HEK293 (cell line): ENCODE measurements around the gene PTPN3.

Experiments
- CTCF ChIA-PET: fragments of 350-600 bp; formaldehyde crosslinking; extraction: SDS; loops from one replicate; lab custom pipeline; 2021; ENCODE audit warnings: antibody characterized with exemption; lab: Yijun Ruan, JAX
- POLR2A ChIA-PET: fragments of 300-600 bp; formaldehyde crosslinking; extraction: SDS; loops from one replicate; lab custom pipeline; 2020; ENCODE audit warnings: antibody characterized with exemption, inconsistent platforms; lab: Yijun Ruan, JAX
- H3K27ac ChIP-seq: fragments of 200-500 bp; sonication (Bioruptor generic); 2 replicates; pipeline ENCODE4 v1.5.1; 2014; ENCODE audit warnings: low read depth, low read length, control low read depth, inconsistent platforms; ENCODE audit errors: extremely low read depth
- H3K36me3 ChIP-seq, 2 experiments: fragments of 200-500 bp in 1 of 2; sonication (Bioruptor generic) in 1 of 2; 1 replicate in 1 of 2; 2 replicates in 1 of 2; pipeline ENCODE4 v1.5.1; 2014 to 2017; ENCODE audit warnings: inconsistent platforms in 2 of 2, low read length in 2 of 2; ENCODE audit not compliant: control insufficient read depth in 2 of 2, insufficient read depth in 1 of 2
- H3K4me1 ChIP-seq: fragments of 200-500 bp; sonication (Bioruptor generic); 2 replicates; pipeline ENCODE4 v1.5.1; 2014; ENCODE audit warnings: mild to moderate bottlenecking, low read length, inconsistent platforms; ENCODE audit not compliant: control insufficient read depth, insufficient read depth
- H3K4me3 ChIP-seq: 2 replicates; pipeline ENCODE4 v1.5.1; 2011; ENCODE audit warnings: low read depth, mild to moderate bottlenecking, control low read depth, low read length, moderate library complexity
- H3K9me3 ChIP-seq: fragments of 200-500 bp; sonication (Bioruptor generic); 2 replicates; pipeline ENCODE4 v1.5.1; 2014; ENCODE audit warnings: low read depth, low read length, inconsistent platforms; ENCODE audit not compliant: control insufficient read depth, insufficient read depth
- GFI1B ChIP-seq: fragments of 450-650 bp; formaldehyde crosslinking; IDR thresholded peaks from 2 replicates; pipeline ENCODE4 v1.5.1; 2016; ENCODE audit warnings: missing biosample characterization, missing genetic modification characterization
- PRDM1 ChIP-seq: fragments of 450-650 bp; formaldehyde crosslinking; IDR thresholded peaks from 2 replicates; pipeline ENCODE4; 2016; ENCODE audit warnings: missing biosample characterization, missing genetic modification characterization
- REPIN1 ChIP-seq: fragments of 450-650 bp; formaldehyde crosslinking; IDR thresholded peaks from 2 replicates; pipeline ENCODE4 v1.5.1; 2017; ENCODE audit warnings: missing biosample characterization, missing genetic modification characterization, low read depth
- SCRT1 ChIP-seq: fragments of 450-650 bp; formaldehyde crosslinking; IDR thresholded peaks from 2 replicates; pipeline ENCODE4 v1.5.1; 2016; ENCODE audit warnings: missing biosample characterization, missing genetic modification characterization, borderline replicate concordance
- SP7 ChIP-seq: fragments of 450-650 bp; formaldehyde crosslinking; IDR thresholded peaks from 2 replicates; pipeline ENCODE4 v1.5.1; 2016; ENCODE audit warnings: missing biosample characterization, missing genetic modification characterization
- ZBTB1 ChIP-seq: fragments of 450-650 bp; formaldehyde crosslinking; IDR thresholded peaks from 2 replicates; pipeline ENCODE4 v1.5.1; 2016; ENCODE audit warnings: missing biosample characterization, missing genetic modification characterization
- ZBTB17 ChIP-seq: fragments of 450-650 bp; formaldehyde crosslinking; IDR thresholded peaks from 2 replicates; pipeline ENCODE4 v1.5.1; 2016; ENCODE audit warnings: missing biosample characterization, missing genetic modification characterization
- ZBTB48 ChIP-seq: fragments of 450-650 bp; formaldehyde crosslinking; IDR thresholded peaks from 2 replicates; pipeline ENCODE4 v1.5.1; 2016; ENCODE audit warnings: missing biosample characterization, missing genetic modification characterization
- ZEB2 ChIP-seq: fragments of 450-650 bp; formaldehyde crosslinking; IDR thresholded peaks from 2 replicates; pipeline ENCODE4 v1.5.1; 2016; ENCODE audit warnings: missing biosample characterization, missing genetic modification characterization
- ZNF112 ChIP-seq: fragments of 450-650 bp; formaldehyde crosslinking; IDR thresholded peaks from 2 replicates; pipeline ENCODE4 v1.5.0; 2017; ENCODE audit warnings: missing biosample characterization, missing genetic modification characterization
- ZNF140 ChIP-seq: fragments of 450-650 bp; formaldehyde crosslinking; IDR thresholded peaks from 2 replicates; pipeline ENCODE4 v1.5.1; 2016; ENCODE audit warnings: missing biosample characterization, missing genetic modification characterization
- ZNF146 ChIP-seq: fragments of 450-650 bp; formaldehyde crosslinking; IDR thresholded peaks from 2 replicates; pipeline ENCODE4 v1.5.1; 2016; ENCODE audit warnings: missing biosample characterization, missing genetic modification characterization
- ZNF16 ChIP-seq: fragments of 450-650 bp; formaldehyde crosslinking; IDR thresholded peaks from 2 replicates; pipeline ENCODE4 v1.5.1; 2016; ENCODE audit warnings: low read depth, missing biosample characterization, missing genetic modification characterization
- ZNF341 ChIP-seq: fragments of 450-650 bp; formaldehyde crosslinking; IDR thresholded peaks from 2 replicates; pipeline ENCODE4; 2016; ENCODE audit warnings: low read depth, missing biosample characterization, missing genetic modification characterization
- ZNF350 ChIP-seq: fragments of 450-650 bp; formaldehyde crosslinking; IDR thresholded peaks from 2 replicates; pipeline ENCODE4 v1.5.0; 2017; ENCODE audit warnings: missing biosample characterization, mild to moderate bottlenecking, missing genetic modification characterization
- ZNF366 ChIP-seq: fragments of 450-650 bp; formaldehyde crosslinking; conservative IDR thresholded peaks from 2 replicates; pipeline ENCODE4 v1.5.1; 2016; ENCODE audit warnings: missing biosample characterization, missing genetic modification characterization
- ZNF37A ChIP-seq: fragments of 450-650 bp; IDR thresholded peaks from 2 replicates; pipeline ENCODE4 v1.5.1; 2018; ENCODE audit warnings: missing biosample characterization, missing genetic modification characterization
- ZNF394 ChIP-seq: fragments of 450-650 bp; formaldehyde crosslinking; IDR thresholded peaks from 2 replicates; pipeline ENCODE4 v1.5.1; 2016; ENCODE audit warnings: missing biosample characterization, missing genetic modification characterization, mild to moderate bottlenecking, moderate library complexity, borderline replicate concordance
- ZNF501 ChIP-seq: fragments of 450-650 bp; formaldehyde crosslinking; IDR thresholded peaks from 2 replicates; pipeline ENCODE4 v1.5.1; 2016; ENCODE audit warnings: missing biosample characterization, missing genetic modification characterization
- ZNF596 ChIP-seq: fragments of 450-650 bp; IDR thresholded peaks from 2 replicates; pipeline ENCODE4 v1.5.0; 2018; ENCODE audit warnings: missing biosample characterization, mild to moderate bottlenecking, missing genetic modification characterization, moderate library complexity
- ZNF621 ChIP-seq: fragments of 450-650 bp; formaldehyde crosslinking; IDR thresholded peaks from 2 replicates; pipeline ENCODE4 v1.5.1; 2017; ENCODE audit warnings: missing biosample characterization, missing genetic modification characterization
- ZNF670 ChIP-seq: fragments of 450-650 bp; formaldehyde crosslinking; IDR thresholded peaks from 2 replicates; pipeline ENCODE4 v1.5.1; 2016; ENCODE audit warnings: missing biosample characterization, missing genetic modification characterization, low read depth
- ZNF677 ChIP-seq: fragments of 450-650 bp; IDR thresholded peaks from 2 replicates; pipeline ENCODE4 v1.5.0; 2018; ENCODE audit warnings: missing biosample characterization, mild to moderate bottlenecking, missing genetic modification characterization, moderate library complexity
- ZNF830 ChIP-seq: fragments of 450-650 bp; IDR thresholded peaks from 2 replicates; pipeline ENCODE4 v1.5.0; 2018; ENCODE audit warnings: missing biosample characterization, missing genetic modification characterization, low read depth, mild to moderate bottlenecking, moderate library complexity
- ZNF843 ChIP-seq: fragments of 450-650 bp; formaldehyde crosslinking; IDR thresholded peaks from 2 replicates; pipeline ENCODE4 v1.5.1; 2016; ENCODE audit warnings: missing biosample characterization, missing genetic modification characterization
- ZXDB ChIP-seq: fragments of 450-650 bp; formaldehyde crosslinking; IDR thresholded peaks from 2 replicates; pipeline ENCODE4 v1.5.1; 2016; ENCODE audit warnings: missing biosample characterization, missing genetic modification characterization
- TF ChIP-seq, protein P1 (sequence below): fragments of 450-650 bp; formaldehyde crosslinking; IDR thresholded peaks from 2 replicates; pipeline ENCODE4 v1.5.1; 2016; ENCODE audit warnings: missing biosample characterization, missing genetic modification characterization
- TF ChIP-seq, protein P2 (sequence below): fragments of 450-650 bp; formaldehyde crosslinking; IDR thresholded peaks from 2 replicates; pipeline ENCODE4 v1.5.1; 2016; ENCODE audit warnings: missing biosample characterization, missing genetic modification characterization
- TF ChIP-seq, protein P3 (sequence below): fragments of 450-650 bp; formaldehyde crosslinking; IDR thresholded peaks from 2 replicates; pipeline ENCODE4 v1.5.1; 2016; ENCODE audit warnings: missing biosample characterization, missing genetic modification characterization
- TF ChIP-seq, protein P4 (sequence below): fragments of 450-650 bp; formaldehyde crosslinking; IDR thresholded peaks from 2 replicates; pipeline ENCODE4 v1.5.1; 2016; ENCODE audit warnings: missing biosample characterization, missing genetic modification characterization
- TF ChIP-seq, protein P5 (sequence below): fragments of 450-650 bp; formaldehyde crosslinking; IDR thresholded peaks from 2 replicates; pipeline ENCODE4 v1.5.1; 2017; ENCODE audit warnings: missing biosample characterization, missing genetic modification characterization

Gene PTPN3

DNA sequence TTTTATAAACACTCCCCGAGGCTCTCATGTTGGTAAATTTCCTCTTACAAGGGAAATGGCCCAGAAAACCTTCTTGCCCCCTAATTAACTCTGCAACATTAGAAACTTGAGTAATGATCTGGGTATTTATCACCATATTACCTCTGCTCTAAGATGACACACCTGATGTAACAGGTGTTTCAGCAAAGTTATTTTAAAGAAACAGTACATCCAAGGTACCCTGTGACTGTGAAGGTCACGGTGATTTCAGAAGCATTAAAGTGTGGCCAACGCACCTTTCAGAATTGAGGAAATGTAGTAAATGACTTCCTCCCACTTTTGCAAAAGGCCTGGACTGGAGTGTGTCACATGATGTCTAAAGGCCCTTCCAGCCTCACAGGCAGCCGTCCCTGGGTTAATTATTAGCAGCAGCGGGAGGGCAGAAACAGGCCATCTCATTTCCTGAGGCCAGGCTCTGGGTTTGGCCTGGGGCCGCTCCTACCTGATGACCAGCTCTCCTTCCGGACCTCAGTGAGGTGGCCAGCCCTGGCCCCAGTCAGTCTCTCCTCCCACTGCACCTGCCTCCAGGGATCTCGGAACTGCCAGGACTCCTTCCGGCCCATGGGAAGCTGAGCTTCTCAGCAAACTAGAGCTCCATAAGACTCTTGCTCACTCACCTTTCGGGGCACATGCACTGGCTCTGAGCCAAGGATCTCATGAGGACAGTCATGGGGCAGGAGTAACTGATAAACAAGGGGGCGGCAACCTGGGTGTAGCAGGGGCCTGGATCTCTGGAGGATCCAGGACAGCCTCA, 20.7 kb downstream of the PTPN3 start:
- Histone ChIP-seq H3K36me3 (peaks cover 0 to 5% of the 10 kb centered on the region in 2 experiments; a peak in 1 of 3 replicates), H3K4me1 (peaks cover 34% of the 10 kb centered on the region), H3K27ac (peak overlapping the region; percentile 61), H3K4me3 (no peak overlapping the region), H3K9me3 (no peaks in the 10 kb centered on the region)
- CTCF ChIA-PET: interaction anchor here (0.9 to 1.4 kb wide), 3 partner anchors 8 to 37 kb away, joined by 3 to 8 read pairs (median 5); no protein-coding TSS in a partner anchor
- POLR2A ChIA-PET: no interaction called here
- peak; percentile 76; the same call in 1 of the 2 replicates for TF ChIP-seq SCRT1 (tag by site-specific recombination)
- TF ChIP-seq, protein P1, sequence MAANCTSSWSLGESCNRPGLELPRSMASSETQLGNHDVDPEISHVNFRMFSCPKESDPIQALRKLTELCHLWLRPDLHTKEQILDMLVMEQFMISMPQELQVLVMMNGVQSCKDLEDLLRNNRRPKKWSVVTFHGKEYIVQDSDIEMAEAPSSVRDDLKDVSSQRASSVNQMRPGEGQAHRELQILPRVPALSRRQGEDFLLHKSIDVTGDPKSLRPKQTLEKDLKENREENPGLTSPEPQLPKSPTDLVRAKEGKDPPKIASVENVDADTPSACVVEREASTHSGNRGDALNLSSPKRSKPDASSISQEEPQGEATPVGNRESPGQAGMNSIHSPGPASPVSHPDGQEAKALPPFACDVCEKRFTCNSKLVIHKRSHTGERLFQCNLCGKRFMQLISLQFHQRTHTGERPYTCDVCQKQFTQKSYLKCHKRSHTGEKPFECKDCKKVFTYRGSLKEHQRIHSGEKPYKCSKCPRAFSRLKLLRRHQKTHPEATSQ (tag by site-specific recombination): no peak
- no peak for TF ChIP-seq ZBTB1 (tag by site-specific recombination)
- TF ChIP-seq ZNF37A (tag by site-specific recombination): no peak
- no peak for TF ChIP-seq ZNF140 (tag by site-specific recombination)
- no peak for TF ChIP-seq GFI1B (tag by site-specific recombination)
- TF ChIP-seq ZNF621: no peak
- TF ChIP-seq ZNF677 (tag by site-specific recombination): no peak
- 0 out of 2 replicates have a peak, but pooled peaks have one; percentile 11 for TF ChIP-seq ZNF394 (tag by site-specific recombination)
- peak; percentile 42; the same call in 1 of the 2 replicates for TF ChIP-seq ZNF341 (tag by site-specific recombination)
- TF ChIP-seq ZNF501: no peak
- TF ChIP-seq ZNF830: no peak
- peak; percentile 73 for TF ChIP-seq ZNF366 (tag by site-specific recombination)
- TF ChIP-seq ZNF350: no peak
- TF ChIP-seq ZNF16 (tag by site-specific recombination): no peak
- TF ChIP-seq, protein P2, sequence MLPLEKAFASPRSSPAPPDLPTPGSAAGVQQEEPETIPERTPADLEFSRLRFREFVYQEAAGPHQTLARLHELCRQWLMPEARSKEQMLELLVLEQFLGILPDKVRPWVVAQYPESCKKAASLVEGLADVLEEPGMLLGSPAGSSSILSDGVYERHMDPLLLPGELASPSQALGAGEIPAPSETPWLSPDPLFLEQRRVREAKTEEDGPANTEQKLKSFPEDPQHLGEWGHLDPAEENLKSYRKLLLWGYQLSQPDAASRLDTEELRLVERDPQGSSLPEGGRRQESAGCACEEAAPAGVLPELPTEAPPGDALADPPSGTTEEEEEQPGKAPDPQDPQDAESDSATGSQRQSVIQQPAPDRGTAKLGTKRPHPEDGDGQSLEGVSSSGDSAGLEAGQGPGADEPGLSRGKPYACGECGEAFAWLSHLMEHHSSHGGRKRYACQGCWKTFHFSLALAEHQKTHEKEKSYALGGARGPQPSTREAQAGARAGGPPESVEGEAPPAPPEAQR (tag by site-specific recombination): no peak
- peak; percentile 90 for TF ChIP-seq SP7 (tag by site-specific recombination)
- TF ChIP-seq PRDM1: no peak
- TF ChIP-seq, protein P3, sequence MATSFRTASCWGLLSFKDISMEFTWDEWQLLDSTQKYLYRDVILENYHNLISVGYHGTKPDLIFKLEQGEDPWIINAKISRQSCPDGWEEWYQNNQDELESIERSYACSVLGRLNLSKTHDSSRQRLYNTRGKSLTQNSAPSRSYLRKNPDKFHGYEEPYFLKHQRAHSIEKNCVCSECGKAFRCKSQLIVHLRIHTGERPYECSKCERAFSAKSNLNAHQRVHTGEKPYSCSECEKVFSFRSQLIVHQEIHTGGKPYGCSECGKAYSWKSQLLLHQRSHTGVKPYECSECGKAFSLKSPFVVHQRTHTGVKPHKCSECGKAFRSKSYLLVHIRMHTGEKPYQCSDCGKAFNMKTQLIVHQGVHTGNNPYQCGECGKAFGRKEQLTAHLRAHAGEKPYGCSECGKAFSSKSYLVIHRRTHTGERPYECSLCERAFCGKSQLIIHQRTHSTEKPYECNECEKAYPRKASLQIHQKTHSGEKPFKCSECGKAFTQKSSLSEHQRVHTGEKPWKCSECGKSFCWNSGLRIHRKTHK (tag by site-specific recombination): no peak
- no peak for TF ChIP-seq ZNF112 (tag by site-specific recombination)
- TF ChIP-seq ZBTB48: no peak
- TF ChIP-seq, protein P4, sequence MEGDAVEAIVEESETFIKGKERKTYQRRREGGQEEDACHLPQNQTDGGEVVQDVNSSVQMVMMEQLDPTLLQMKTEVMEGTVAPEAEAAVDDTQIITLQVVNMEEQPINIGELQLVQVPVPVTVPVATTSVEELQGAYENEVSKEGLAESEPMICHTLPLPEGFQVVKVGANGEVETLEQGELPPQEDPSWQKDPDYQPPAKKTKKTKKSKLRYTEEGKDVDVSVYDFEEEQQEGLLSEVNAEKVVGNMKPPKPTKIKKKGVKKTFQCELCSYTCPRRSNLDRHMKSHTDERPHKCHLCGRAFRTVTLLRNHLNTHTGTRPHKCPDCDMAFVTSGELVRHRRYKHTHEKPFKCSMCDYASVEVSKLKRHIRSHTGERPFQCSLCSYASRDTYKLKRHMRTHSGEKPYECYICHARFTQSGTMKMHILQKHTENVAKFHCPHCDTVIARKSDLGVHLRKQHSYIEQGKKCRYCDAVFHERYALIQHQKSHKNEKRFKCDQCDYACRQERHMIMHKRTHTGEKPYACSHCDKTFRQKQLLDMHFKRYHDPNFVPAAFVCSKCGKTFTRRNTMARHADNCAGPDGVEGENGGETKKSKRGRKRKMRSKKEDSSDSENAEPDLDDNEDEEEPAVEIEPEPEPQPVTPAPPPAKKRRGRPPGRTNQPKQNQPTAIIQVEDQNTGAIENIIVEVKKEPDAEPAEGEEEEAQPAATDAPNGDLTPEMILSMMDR: no peak
- 0 out of 2 replicates have a peak, but pooled peaks have one; percentile 25 for TF ChIP-seq ZNF843 (tag by site-specific recombination)
- no peak for TF ChIP-seq ZNF146 (tag by site-specific recombination)
- TF ChIP-seq REPIN1 (tag by site-specific recombination): no peak
- TF ChIP-seq ZNF670: no peak
- TF ChIP-seq ZNF596 (tag by site-specific recombination): no peak
- TF ChIP-seq ZEB2 (tag by site-specific recombination): 0 out of 2 replicates have a peak, but pooled peaks have one; percentile 30
- peak; percentile 10; the same call in 1 of the 2 replicates for TF ChIP-seq ZXDB
- TF ChIP-seq, protein P5, sequence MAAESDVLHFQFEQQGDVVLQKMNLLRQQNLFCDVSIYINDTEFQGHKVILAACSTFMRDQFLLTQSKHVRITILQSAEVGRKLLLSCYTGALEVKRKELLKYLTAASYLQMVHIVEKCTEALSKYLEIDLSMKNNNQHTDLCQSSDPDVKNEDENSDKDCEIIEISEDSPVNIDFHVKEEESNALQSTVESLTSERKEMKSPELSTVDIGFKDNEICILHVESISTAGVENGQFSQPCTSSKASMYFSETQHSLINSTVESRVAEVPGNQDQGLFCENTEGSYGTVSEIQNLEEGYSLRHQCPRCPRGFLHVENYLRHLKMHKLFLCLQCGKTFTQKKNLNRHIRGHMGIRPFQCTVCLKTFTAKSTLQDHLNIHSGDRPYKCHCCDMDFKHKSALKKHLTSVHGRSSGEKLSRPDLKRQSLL (tag by site-specific recombination): no peak
- no peak for TF ChIP-seq ZBTB17 (tag by site-specific recombination)
